ENCODE data around the gene PACC1. TPM values are rescaled to one million over a fixed set of nuclear protein-coding genes. Genes with fewer than 3 reads are reported as not detected.

Gene PACC1
- total and polyA plus RNA-seq, 10 donors, result 6.5 to 12.8 (median 8.5) TPM

- H3K27me3 ChIP-seq (replicated peaks in 1 of 7), result no peaks in the 10 kb centered on the region
- peaks cover 0 to 6% (median 0%) of the 10 kb centered on the region in 8 donors for H3K9me3 ChIP-seq
- H3K27ac ChIP-seq, result no peak overlapping the region
- no peaks in the 10 kb centered on the region for H3K36me3 ChIP-seq
- peaks cover 0 to 28% (median 8%) of the 10 kb centered on the region in 6 donors for H3K4me1 ChIP-seq
- peak; percentile 94 for DNase-seq
- no peak overlapping the region for H3K4me3 ChIP-seq
- WGBS, 5 donors, result 39 to 49% (median 44%) methylated on average over 10 of the region's 10 CpGs
- intact Hi-C loops (cut with DNase I; ENCODE audit: low total_unique reads), result loop anchor here (5.0 to 10.0 kb wide), 2 partner anchors 141 to 384 kb away; no protein-coding TSS in a partner anchor
- TF ChIP-seq CTCF (IDR thresholded peaks at IDR 0.05 in 8 of 11, conservative IDR thresholded peaks at IDR 0.05 in 3 of 11) (peak; percentile 62 to 97 (median 93)), POLR2AphosphoS5 (IDR thresholded peaks at IDR 0.05) (peak in 2 of 3 donors; percentile 9 to 26), POLR2A (IDR thresholded peaks at IDR 0.05) (no peak)
Measured at GRCh38 chr1:212455803-212456528, 41.3 kb upstream of the PACC1 start.

GRCh38 chr1:212455401-212455800 is 40.7 kb upstream of the PACC1 start:
- intact Hi-C loops (cut with DNase I; ENCODE audit: low total_unique reads), result loop anchor here (5.0 to 10.0 kb wide), 2 partner anchors 141 to 383 kb away; no protein-coding TSS in a partner anchor
- H3K27me3 ChIP-seq (replicated peaks in 1 of 7), result no peaks in the 10 kb centered on the region
- 91 to 97% (median 95%) methylated on average over 2 of the region's 2 CpGs for WGBS, 5 donors
- no peak for DNase-seq
- TF ChIP-seq POLR2A (IDR thresholded peaks at IDR 0.05) (no peak), POLR2AphosphoS5 (IDR thresholded peaks at IDR 0.05) (no peak), CTCF (IDR thresholded peaks at IDR 0.05 in 8 of 11, conservative IDR thresholded peaks at IDR 0.05 in 3 of 11) (no peak)
- H3K4me1 ChIP-seq, result peaks cover 0 to 28% (median 8%) of the 10 kb centered on the region in 6 donors
- no peaks in the 10 kb centered on the region for H3K36me3 ChIP-seq
- no peak overlapping the region for H3K4me3 ChIP-seq
- H3K27ac ChIP-seq, result no peak overlapping the region
- peaks cover 0 to 6% (median 0%) of the 10 kb centered on the region in 8 donors for H3K9me3 ChIP-seq

- Histone ChIP-seq H3K27ac (no peak overlapping the region), H3K4me3 (no peak overlapping the region), H3K36me3 (no peaks in the 10 kb centered on the region), H3K4me1 (peaks cover 0 to 28% (median 8%) of the 10 kb centered on the region in 6 donors), H3K27me3 (replicated peaks in 1 of 7) (no peaks in the 10 kb centered on the region), H3K9me3 (peaks cover 0 to 6% (median 0%) of the 10 kb centered on the region in 8 donors)
- DNase-seq, result peak; percentile 52
- intact Hi-C loops (cut with DNase I; ENCODE audit: low total_unique reads), result loop anchor here (5.0 to 10.0 kb wide), 2 partner anchors 140 to 382 kb away; no protein-coding TSS in a partner anchor
- TF ChIP-seq POLR2A (IDR thresholded peaks at IDR 0.05) (no peak), POLR2AphosphoS5 (IDR thresholded peaks at IDR 0.05) (no peak), CTCF (IDR thresholded peaks at IDR 0.05 in 8 of 11, conservative IDR thresholded peaks at IDR 0.05 in 3 of 11) (no peak)
- WGBS, 5 donors, result 87 to 93% (median 89%) methylated on average over 3 of the region's 3 CpGs
Measured at GRCh38 chr1:212454741-212455140, 40.1 kb upstream of the PACC1 start.
